Epithelial cell of proximal tubule (primary cell): ENCODE data around the gene MRPL46. TPM values are rescaled to one million over a fixed set of nuclear protein-coding genes. Genes with fewer than 3 reads are reported as not detected.
A peak's percentile ranks its signal among the peaks of the same experiment; 100 is the strongest.
"Not testable (repeated sequence)": the region's sequence is repeated elsewhere in the genome, so short reads cannot be mapped to it uniquely, and the experiment has no call there.

Experiments used
- DNase-seq: peaks from one replicate; pipeline ENCODE4 v3.0.0-alpha.2; 2011; ENCODE audit warnings: low read depth
- H3K4me3 ChIP-seq: 2 replicates; pipeline ENCODE4 v1.5.1; 2011; ENCODE audit warnings: low read depth, mild to moderate bottlenecking, low read length
- CTCF ChIP-seq: conservative IDR thresholded peaks from 2 replicates; pipeline ENCODE4 v1.5.1; 2012; ENCODE audit warnings: low read depth, mild to moderate bottlenecking, low read length
- total RNA-seq: library from RNA; depleted of rRNA; stranded (reverse); fragments of >200 nt; gene quantifications from 2 replicates; pipeline ENCODE4 v1.2.3, GENCODE V29; 2015

Gene MRPL46
- total RNA-seq, 1 donor from 2014 or later: 30.4 TPM

DNA sequence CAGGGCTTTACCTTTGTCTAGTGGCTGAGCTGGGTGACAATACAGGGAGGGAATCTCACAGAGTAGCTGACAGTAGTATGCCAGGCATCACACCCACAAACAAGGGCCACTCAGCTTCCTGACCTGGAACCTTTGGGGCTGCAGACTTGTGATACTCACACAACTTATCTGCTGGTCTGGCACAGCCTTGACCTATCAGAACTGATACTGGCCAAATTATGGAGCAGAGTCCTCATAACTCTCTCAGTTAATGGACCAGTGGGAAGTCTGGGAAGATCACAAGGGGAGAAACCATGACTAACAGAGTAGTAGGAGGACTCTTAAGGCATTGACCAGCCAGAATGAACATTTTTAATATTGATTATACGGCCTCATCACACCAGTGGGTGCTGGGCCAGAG lies 19.4 kb downstream of the MRPL46 start:
- no peak for DNase-seq
- TF ChIP-seq CTCF: no peak

DNA sequence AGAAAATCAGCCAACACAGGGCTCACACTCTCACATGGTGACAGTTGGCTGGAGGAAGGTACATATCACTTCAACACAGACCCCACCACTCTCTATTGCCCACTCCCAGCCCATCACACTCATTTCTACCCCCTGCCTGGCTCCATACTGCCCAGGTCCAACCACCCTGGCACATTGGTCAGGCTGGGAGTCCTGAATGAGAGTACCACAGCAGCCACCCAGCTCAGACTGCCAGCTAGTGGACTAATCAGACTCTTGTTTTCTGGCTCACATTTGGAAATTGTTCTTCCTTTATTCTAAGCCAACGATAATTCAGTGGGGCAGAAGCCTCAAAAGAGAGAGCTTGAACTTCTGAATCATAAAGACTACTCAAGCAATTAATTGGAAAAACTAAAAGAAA lies 20.0 kb downstream of the MRPL46 start:
- no peak for DNase-seq
- peak; percentile 30 for TF ChIP-seq CTCF
- no peak overlapping the region for H3K4me3 ChIP-seq

More for the DNA sequence above, 19.4 kb downstream of the MRPL46 start:
- no peak overlapping the region for H3K4me3 ChIP-seq

DNA sequence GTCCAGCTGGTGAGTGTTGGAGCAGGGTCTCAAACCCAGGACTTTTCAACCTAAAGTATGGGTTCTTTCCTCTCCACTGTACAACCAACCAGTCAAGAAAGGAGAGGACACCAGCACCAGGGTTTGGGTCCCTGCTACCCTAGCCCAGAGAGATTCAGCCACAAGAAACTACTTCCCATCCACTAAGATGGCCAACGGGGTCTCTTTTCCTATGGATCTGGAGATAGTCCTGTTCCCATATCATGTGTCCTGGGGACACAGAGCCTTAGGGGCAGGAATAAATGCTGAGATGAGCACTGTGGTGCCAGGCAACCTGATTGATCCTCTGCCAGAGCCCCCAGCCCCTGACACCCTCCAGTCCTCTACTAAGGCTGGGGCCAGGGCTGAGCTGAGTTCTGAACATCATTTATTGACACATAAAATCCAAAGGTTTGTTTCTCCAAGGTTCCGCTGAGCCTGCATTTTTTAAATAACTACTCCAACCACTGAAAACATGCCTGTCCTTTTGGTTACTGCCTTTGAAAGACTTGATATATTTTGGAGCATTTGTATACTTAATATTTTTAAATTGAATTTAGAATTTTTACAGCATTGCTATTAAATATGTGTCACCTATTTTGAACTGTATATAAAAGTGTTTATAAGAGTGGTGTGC lies 26.0 kb downstream of the MRPL46 start:
- no peak for DNase-seq
- no peak overlapping the region for H3K4me3 ChIP-seq
- no peak for TF ChIP-seq CTCF

DNA sequence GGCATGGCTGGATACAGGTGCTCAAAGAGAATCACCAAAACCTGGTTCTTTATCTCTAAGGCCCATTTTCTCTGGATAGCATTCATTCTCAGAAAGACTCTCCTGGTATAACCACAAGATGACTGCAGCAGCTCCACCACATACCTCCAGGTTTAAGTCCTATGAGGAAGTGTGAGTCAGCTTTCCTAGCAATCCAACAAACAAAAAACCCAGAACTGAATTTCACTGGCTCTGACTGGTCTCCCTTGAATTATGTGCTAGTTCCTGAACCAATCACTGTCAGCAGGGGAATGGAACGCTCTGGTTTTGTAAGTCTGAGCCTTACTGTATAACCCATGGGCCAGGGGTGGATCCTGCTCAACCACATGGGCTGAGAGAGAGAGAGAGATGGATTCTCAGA lies 27.2 kb downstream of the MRPL46 start:
- no peak for TF ChIP-seq CTCF
- H3K4me3 ChIP-seq: no peak overlapping the region
- peak; percentile 31 for DNase-seq

DNA sequence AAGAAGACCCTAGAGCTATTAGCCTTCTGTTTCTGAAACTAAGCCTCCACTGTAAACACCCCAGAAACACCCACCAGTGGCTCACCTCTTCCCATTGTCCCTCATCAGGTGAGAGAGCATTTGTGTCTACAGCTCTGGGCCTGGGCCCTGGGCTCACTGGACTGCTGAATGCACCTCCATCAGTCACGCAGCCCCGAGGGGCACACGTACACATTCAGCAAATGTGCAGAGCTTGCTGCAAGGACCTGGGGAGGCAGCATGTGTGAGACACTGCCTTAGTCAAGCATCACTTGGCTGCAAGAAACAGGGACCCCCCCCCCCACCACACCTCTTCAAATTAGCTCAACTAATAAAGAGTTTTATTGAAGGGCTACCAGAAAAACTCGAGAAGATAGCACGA lies 29.0 kb downstream of the MRPL46 start:
- no peak for TF ChIP-seq CTCF
- H3K4me3 ChIP-seq: no peak overlapping the region
- no peak for DNase-seq

DNA sequence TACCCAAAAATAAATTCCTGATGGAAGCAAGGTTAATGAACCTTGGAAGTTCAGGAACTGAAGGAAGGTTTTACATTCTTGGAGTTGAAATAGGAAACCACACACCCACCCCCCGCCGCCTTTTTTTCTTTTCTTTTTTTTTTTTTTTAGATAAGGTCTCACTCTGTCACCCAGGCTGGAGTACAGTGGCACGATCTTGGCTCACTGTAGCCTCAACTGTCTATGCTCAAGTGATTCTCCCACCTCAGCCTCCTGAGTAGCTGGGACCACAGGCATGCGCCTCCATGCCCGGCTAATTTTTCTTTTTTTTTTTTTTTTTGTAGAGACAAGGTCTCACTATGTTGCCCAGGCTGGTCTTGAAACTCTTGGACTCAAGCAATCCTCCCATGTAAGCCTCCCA lies 33.1 kb downstream of the MRPL46 start:
- not testable (repeated sequence) for DNase-seq, H3K4me3 ChIP-seq

- TF ChIP-seq CTCF: no peak
- H3K4me3 ChIP-seq: no peak overlapping the region
- DNase-seq: no peak
These were observed 34.0 kb downstream of the MRPL46 start for GRCh38 chr15:88433046-88433685.
